Kidney (tissue), 14 donors: ENCODE results near the gene R3HDM1. TPM values are rescaled to one million over a fixed set of nuclear protein-coding genes. Genes with fewer than 3 reads are reported as not detected.

Experiments used
- DNase-seq, 5 donors: peaks; one replicate each; pipeline ENCODE4 v3.0.0-alpha.2; 2013 to 2020
- FAIRE-seq: peaks from 2 replicates; lab custom pipeline; 2012; peaks lifted over from hg19 to GRCh38; lab: Jason Lieb, UNC
- H3K27ac ChIP-seq, 2 donors: one replicate each; pipeline ENCODE4 v1.7.0; 2013; ENCODE audit warnings: low read depth in 2 of 2, low read length in 2 of 2, inconsistent platforms in 1 of 2
- H3K27me3 ChIP-seq: one replicate; pipeline ENCODE4 v1.7.1; 2013; ENCODE audit warnings: low read length, inconsistent platforms; ENCODE audit not compliant: control insufficient read depth, insufficient read depth
- H3K36me3 ChIP-seq, 3 donors: one replicate each; pipeline versions ENCODE4 v1.7.0 to v1.7.1; 2013; ENCODE audit warnings: low read length in 3 of 3, control low read depth in 1 of 3, inconsistent platforms in 1 of 3; ENCODE audit not compliant: insufficient read depth in 3 of 3, control insufficient read depth in 2 of 3
- H3K4me1 ChIP-seq, 3 donors: one replicate each; pipeline versions ENCODE4 v1.7.0 to v1.7.1; 2013; ENCODE audit warnings: low read length in 3 of 3, inconsistent platforms in 1 of 3, low read depth in 1 of 3; ENCODE audit not compliant: control insufficient read depth in 2 of 3, insufficient read depth in 2 of 3
- H3K4me3 ChIP-seq, 3 donors: one replicate each; pipeline versions ENCODE4 v1.7.0 to v1.8.1; 2013; ENCODE audit warnings: low read length in 3 of 3, control low read depth in 1 of 3, inconsistent platforms in 1 of 3
- H3K9ac ChIP-seq, 3 donors: one replicate each; pipeline versions ENCODE4 v1.7.0 to v1.7.1; 2013; ENCODE audit warnings: low read length in 3 of 3, control low read depth in 1 of 3, inconsistent platforms in 1 of 3
- H3K9me3 ChIP-seq, 3 donors: one replicate each; pipeline versions ENCODE4 v1.7.0 to v1.7.1; 2013; ENCODE audit warnings: low read length in 3 of 3, control low read depth in 1 of 3, inconsistent platforms in 1 of 3; ENCODE audit not compliant: control insufficient read depth in 2 of 3, insufficient read depth in 1 of 3
- CTCF ChIP-seq: IDR thresholded peaks from 3 replicates; pipeline ENCODE4 v1.5.1; 2012; ENCODE audit warnings: mild to moderate bottlenecking, moderate library complexity, borderline replicate concordance; ENCODE audit not compliant: insufficient read depth; ENCODE audit errors: extremely low read depth
- intact Hi-C: fragments of 100-400 bp; cut with DNase I; formaldehyde crosslinking; loops from one replicate; pipeline ENCODE4 v1.11.1; 2022
- polyA plus RNA-seq: library from polyadenylated mRNA; stranded (reverse); fragments of 350-450 nt; fragmentation: Illumina TruSeq; extraction: RNeasy Lipid Tissue Mini Kit (QIAGEN cat#74804); gene quantifications from one replicate; pipeline ENCODE4 v1.2.3, GENCODE V29; 2014; ENCODE audit warnings: low read depth, low replicate concordance; ENCODE audit not compliant: insufficient read depth
- total RNA-seq: library from RNA; stranded (reverse); fragmentation: NEBNext Ultra II Directional; extraction: Animal tissue kit (Norgen Biotek cat#: 25700); gene quantifications from one replicate; pipeline ENCODE4 v1.2.1, GENCODE V29; 2021
- donor health status: control.
- donor health status: control.
- donor health status: control.
- donor health status: control.
- donor health status: control.
- donor health status: DM: yes; HTN: yes; CAD: no.
- donor health status: Normal renal cell carcinoma (clear cell type).

Gene R3HDM1
- total and polyA plus RNA-seq, 2 donors from 2014 or later: 9.2 to 31.8 TPM

GRCh38 chr2:135510577-135510976 is 20.7 kb upstream of the R3HDM1 start:
- no peak for DNase-seq
- Histone ChIP-seq H3K36me3 (no peaks in the 10 kb centered on the region), H3K9me3 (peaks cover 0 to 4% (median 2%) of the 10 kb centered on the region in 3 donors), H3K27me3 (no peaks in the 10 kb centered on the region), H3K27ac (no peak overlapping the region), H3K4me1 (no peaks in the 10 kb centered on the region), H3K4me3 (no peak overlapping the region), H3K9ac (no peak overlapping the region)
- TF ChIP-seq CTCF: no peak
- FAIRE-seq: no peak
- intact Hi-C loops: no loop called here

- FAIRE-seq: no peak
- intact Hi-C loops: no loop called here
Measured at GRCh38 chr2:135512099-135512498, 19.2 kb upstream of the R3HDM1 start.

GRCh38 chr2:135525786-135526185 is 5.5 kb upstream of the R3HDM1 start:
- no peak for FAIRE-seq
- Histone ChIP-seq H3K27ac (no peak overlapping the region), H3K4me1 (no peaks in the 10 kb centered on the region), H3K9ac (no peak overlapping the region), H3K36me3 (no peaks in the 10 kb centered on the region), H3K9me3 (no peaks in the 10 kb centered on the region), H3K4me3 (no peak overlapping the region), H3K27me3 (no peaks in the 10 kb centered on the region)
- no peak for DNase-seq
- intact Hi-C loops: no loop called here
- no peak for TF ChIP-seq CTCF

More at GRCh38 chr2:135512099-135512498, 19.2 kb upstream of the R3HDM1 start:
- H3K9me3 ChIP-seq: peaks cover 0 to 4% (median 2%) of the 10 kb centered on the region in 3 donors
- no peak overlapping the region for H3K27ac ChIP-seq
- no peak overlapping the region for H3K4me3 ChIP-seq
- H3K27me3 ChIP-seq: no peaks in the 10 kb centered on the region
- no peaks in the 10 kb centered on the region for H3K4me1 ChIP-seq
- H3K9ac ChIP-seq: no peak overlapping the region
- no peaks in the 10 kb centered on the region for H3K36me3 ChIP-seq
- DNase-seq: no peak
- no peak for TF ChIP-seq CTCF

DNA sequence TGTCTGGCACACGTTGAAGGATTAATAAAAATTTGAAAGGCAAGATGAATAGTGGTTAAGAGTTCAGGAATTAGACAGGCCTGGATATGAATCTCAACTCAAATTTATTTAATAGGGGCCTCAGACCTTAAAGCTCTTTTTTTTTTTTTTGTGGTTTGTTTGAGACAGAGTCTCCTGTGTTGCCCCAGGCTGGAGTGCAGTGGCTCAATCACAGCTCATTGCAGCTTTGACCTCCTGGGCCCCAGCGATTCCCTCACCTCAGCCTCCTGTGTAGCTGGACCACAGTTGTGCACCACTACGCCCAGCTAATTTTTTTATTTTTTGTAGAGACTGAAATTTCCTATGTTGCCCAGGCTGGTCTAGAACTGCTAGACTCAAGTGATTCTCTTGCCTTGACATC is 3.3 kb upstream of the R3HDM1 start:
- no peaks in the 10 kb centered on the region for H3K9me3 ChIP-seq
- peaks cover 0 to 6% (median 0%) of the 10 kb centered on the region in 3 donors for H3K4me1 ChIP-seq
- H3K27ac ChIP-seq: no peak overlapping the region
- FAIRE-seq (no peak), DNase-seq (no peak)
- intact Hi-C loops: no loop called here
- TF ChIP-seq CTCF: no peak
- no peaks in the 10 kb centered on the region for H3K36me3 ChIP-seq
- no peak overlapping the region for H3K9ac ChIP-seq
- no peaks in the 10 kb centered on the region for H3K27me3 ChIP-seq
- no peak overlapping the region for H3K4me3 ChIP-seq
